ENCODE data around the gene SLC7A8. TPM values are rescaled to one million over a fixed set of nuclear protein-coding genes. Genes with fewer than 3 reads are reported as not detected.

Gene SLC7A8
- total RNA-seq, 2 experiments from 2014 or later = 4.0 to 11.4 TPM

GRCh38 chr14:23195552-23196101 lies 12.2 kb upstream of the SLC7A8 start:
- intact Hi-C loops (cut with micrococcal nuclease; ENCODE audit: unreplicated experiment) = no loop called here
- H3K79me2 ChIP-seq (ENCODE audit: insufficient read depth, low read depth, low read length) = no peaks in the 10 kb centered on the region
- no peaks in the 10 kb centered on the region for H3K4me1 ChIP-seq (ENCODE audit: insufficient read depth, low read length, poor library complexity, severe bottlenecking)
- H3K36me3 ChIP-seq (ENCODE audit: insufficient read depth, low read length) = no peaks in the 10 kb centered on the region
- no peaks in the 10 kb centered on the region for H3K9me2 ChIP-seq (ENCODE audit: insufficient read depth, low read length)
- no peak overlapping the region for H3K4me2 ChIP-seq (ENCODE audit: low read length)
- BruUV-seq (replicated peaks) = no TSS peak
- H2AFZ ChIP-seq (ENCODE audit: low read length) = no peak overlapping the region
- no peak overlapping the region for H3K4me3 ChIP-seq (ENCODE audit: low read depth, low read length, poor library complexity, severe bottlenecking)
- no peaks in the 10 kb centered on the region for H3K9me3 ChIP-seq (ENCODE audit: low read length)
- CTCF ChIA-PET (ENCODE audit: unreplicated experiment) = no interaction called here
- TF ChIP-seq CTCF (conservative IDR thresholded peaks at IDR 0.05; ENCODE audit: low read length) (no peak), EZH2phosphoT487 (IDR thresholded peaks at IDR 0.05; ENCODE audit: borderline replicate concordance, low read depth, low read length) (no peak)
- no peak overlapping the region for H3K27ac ChIP-seq (ENCODE audit: low read depth, low read length, poor library complexity, severe bottlenecking)
- DNase-seq (ENCODE audit: low spot score) = no peak
- POLR2A ChIA-PET = interaction anchor here (1.1 kb wide), 1 partner anchor 18 kb away, joined by 7 read pairs; no protein-coding TSS in a partner anchor
- H4K20me1 ChIP-seq (ENCODE audit: insufficient read depth, low read length) = no peaks in the 10 kb centered on the region

GRCh38 chr14:23193432-23193831 lies 10.0 kb upstream of the SLC7A8 start:
- no TSS peak for BruUV-seq (replicated peaks)
- intact Hi-C loops (cut with micrococcal nuclease; ENCODE audit: unreplicated experiment) = no loop called here
- Histone ChIP-seq H3K27ac (ENCODE audit: low read depth, low read length, poor library complexity, severe bottlenecking) (no peak overlapping the region), H3K4me3 (ENCODE audit: low read depth, low read length, poor library complexity, severe bottlenecking) (no peak overlapping the region), H3K4me1 (ENCODE audit: insufficient read depth, low read length, poor library complexity, severe bottlenecking) (no peaks in the 10 kb centered on the region), H3K79me2 (ENCODE audit: insufficient read depth, low read depth, low read length) (no peaks in the 10 kb centered on the region), H3K9me3 (ENCODE audit: low read length) (no peaks in the 10 kb centered on the region), H3K9me2 (ENCODE audit: insufficient read depth, low read length) (no peaks in the 10 kb centered on the region), H3K4me2 (ENCODE audit: low read length) (no peak overlapping the region), H4K20me1 (ENCODE audit: insufficient read depth, low read length) (no peaks in the 10 kb centered on the region), H3K36me3 (ENCODE audit: insufficient read depth, low read length) (no peaks in the 10 kb centered on the region), H2AFZ (ENCODE audit: low read length) (no peak overlapping the region)
- ChIA-PET POLR2A (no interaction called here), CTCF (ENCODE audit: unreplicated experiment) (interaction anchor here (0.6 kb wide), 1 partner anchor 80 kb away, joined by 3 read pairs; no protein-coding TSS in a partner anchor)
- no peak for DNase-seq (ENCODE audit: low spot score)
- TF ChIP-seq EZH2phosphoT487 (IDR thresholded peaks at IDR 0.05; ENCODE audit: borderline replicate concordance, low read depth, low read length) (no peak), CTCF (conservative IDR thresholded peaks at IDR 0.05; ENCODE audit: low read length) (no peak)

- no peak overlapping the region for H2AFZ ChIP-seq (ENCODE audit: low read length)
- BruUV-seq (replicated peaks) = no TSS peak
These were observed 4.5 kb upstream of the SLC7A8 start for GRCh38 chr14:23187925-23188324.

More at GRCh38 chr14:23187925-23188324, 4.5 kb upstream of the SLC7A8 start:
- no peak for TF ChIP-seq EZH2phosphoT487 (IDR thresholded peaks at IDR 0.05; ENCODE audit: borderline replicate concordance, low read depth, low read length)
- TF ChIP-seq CTCF (conservative IDR thresholded peaks at IDR 0.05; ENCODE audit: low read length) = no peak
- intact Hi-C loops (cut with micrococcal nuclease; ENCODE audit: unreplicated experiment) = loop anchor here (1.0 to 5.0 kb wide), 3 partner anchors 67 to 201 kb away; no protein-coding TSS in a partner anchor
- H3K79me2 ChIP-seq (ENCODE audit: insufficient read depth, low read depth, low read length) = no peaks in the 10 kb centered on the region
- H3K27ac ChIP-seq (ENCODE audit: low read depth, low read length, poor library complexity, severe bottlenecking) = no peak overlapping the region
- peaks cover 13% of the 10 kb centered on the region for H3K4me1 ChIP-seq (ENCODE audit: insufficient read depth, low read length, poor library complexity, severe bottlenecking)
- no peak overlapping the region for H3K4me3 ChIP-seq (ENCODE audit: low read depth, low read length, poor library complexity, severe bottlenecking)
- H3K36me3 ChIP-seq (ENCODE audit: insufficient read depth, low read length) = no peaks in the 10 kb centered on the region
- H3K4me2 ChIP-seq (ENCODE audit: low read length) = no peak overlapping the region
- no peaks in the 10 kb centered on the region for H4K20me1 ChIP-seq (ENCODE audit: insufficient read depth, low read length)
- POLR2A ChIA-PET = interaction anchor here (1.7 to 9.2 kb wide), 2 partner anchors 9 to 67 kb away, joined by 5 to 68 read pairs; partner anchors contain the start of gene CEBPE
- no peaks in the 10 kb centered on the region for H3K9me3 ChIP-seq (ENCODE audit: low read length)
- CTCF ChIA-PET (ENCODE audit: unreplicated experiment) = interaction anchor here (8.2 kb wide), 1 partner anchor 67 kb away, joined by 69 read pairs; no protein-coding TSS in a partner anchor
- no peak for DNase-seq (ENCODE audit: low spot score)
- no peaks in the 10 kb centered on the region for H3K9me2 ChIP-seq (ENCODE audit: insufficient read depth, low read length)
